HepG2 (cell line): Measurements from ENCODE around the gene KANK3.

Experiments
- EP300 ChIP-seq, 3 experiments: sonication (generic) in 1 of 3; formaldehyde crosslinking in 1 of 3; IDR thresholded peaks; 2 replicates each; pipeline versions ENCODE4 v1.5.1 to v1.6.1; 2011 to 2020; ENCODE audit warnings: low read depth in 2 of 3, low read length in 2 of 3, borderline replicate concordance in 1 of 3, improper control_type of control experiment in 1 of 3, mild to moderate bottlenecking in 1 of 3, missing genetic modification reagents in 1 of 3, moderate library complexity in 1 of 3
- ETV6 ChIP-seq: sonication (generic); formaldehyde crosslinking; conservative IDR thresholded peaks from 2 replicates; pipeline ENCODE4 v1.4.0; 2020; ENCODE audit warnings: missing genetic modification reagents
- FOXA1 ChIP-seq, 2 experiments: fragments of 450-650 bp in 1 of 2; sonication (generic) in 1 of 2; formaldehyde crosslinking in 1 of 2; IDR thresholded peaks; 2 replicates each; pipeline versions ENCODE4 v1.4.0 to v1.6.1; 2016 to 2020; ENCODE audit warnings: missing genetic modification reagents in 1 of 2
- HOXA7 ChIP-seq: sonication (generic); formaldehyde crosslinking; IDR thresholded peaks from 2 replicates; pipeline ENCODE4 v1.8.1; 2022; ENCODE audit warnings: mild to moderate bottlenecking, missing genetic modification reagents, moderate library complexity
- JUN ChIP-seq: sonication (generic); formaldehyde crosslinking; IDR thresholded peaks from 2 replicates; pipeline ENCODE4 v1.4.0; 2020; ENCODE audit warnings: mild to moderate bottlenecking, missing genetic modification reagents
- TSC22D2 ChIP-seq: sonication (generic); formaldehyde crosslinking; IDR thresholded peaks from 2 replicates; pipeline ENCODE4 v1.5.1; 2020; ENCODE audit warnings: missing genetic modification reagents, mild to moderate bottlenecking, borderline replicate concordance
- ZFX ChIP-seq: sonication (generic); formaldehyde crosslinking; IDR thresholded peaks from 2 replicates; pipeline ENCODE4 v1.4.0; 2020; ENCODE audit warnings: mild to moderate bottlenecking, low read depth, missing genetic modification reagents, moderate library complexity
- ZNF329 ChIP-seq: sonication (generic); formaldehyde crosslinking; IDR thresholded peaks from 2 replicates; pipeline ENCODE4 v1.9.0; 2021; ENCODE audit warnings: low read depth, mild to moderate bottlenecking, missing genetic modification reagents
- ZNF431 ChIP-seq: sonication (generic); formaldehyde crosslinking; IDR thresholded peaks from 2 replicates; pipeline ENCODE4 v1.9.0; 2022; ENCODE audit warnings: missing genetic modification reagents, low read depth, mild to moderate bottlenecking, borderline replicate concordance
- TF ChIP-seq, protein P1 (sequence below): sonication (generic); formaldehyde crosslinking; IDR thresholded peaks from 2 replicates; pipeline ENCODE4 v1.4.0; 2020; ENCODE audit warnings: missing genetic modification reagents, mild to moderate bottlenecking, borderline replicate concordance

GRCh38 chr19:8311461-8312260 lies 31.4 kb downstream of the KANK3 start:
- TF ChIP-seq HOXA7 (CRISPR knock-in tag) (no peak), ZNF329 (no peak), TSC22D2 (no peak), FOXA1 (IDR thresholded peaks at IDR 0.05) (no peak), FOXA1 (CRISPR knock-in tag; IDR thresholded peaks at IDR 0.05) (no peak), ETV6 (CRISPR knock-in tag) (no peak), JUN (no peak), EP300 (IDR thresholded peaks at IDR 0.05; ENCODE audit: low read depth in 2 of 2, low read length in 2 of 2) (no peak), EP300 (CRISPR knock-in tag; IDR thresholded peaks at IDR 0.05; ENCODE audit: borderline replicate concordance) (no peak), ZFX (CRISPR knock-in tag) (no peak), ZNF431 (CRISPR knock-in tag) (no peak)
- TF ChIP-seq, protein P1, sequence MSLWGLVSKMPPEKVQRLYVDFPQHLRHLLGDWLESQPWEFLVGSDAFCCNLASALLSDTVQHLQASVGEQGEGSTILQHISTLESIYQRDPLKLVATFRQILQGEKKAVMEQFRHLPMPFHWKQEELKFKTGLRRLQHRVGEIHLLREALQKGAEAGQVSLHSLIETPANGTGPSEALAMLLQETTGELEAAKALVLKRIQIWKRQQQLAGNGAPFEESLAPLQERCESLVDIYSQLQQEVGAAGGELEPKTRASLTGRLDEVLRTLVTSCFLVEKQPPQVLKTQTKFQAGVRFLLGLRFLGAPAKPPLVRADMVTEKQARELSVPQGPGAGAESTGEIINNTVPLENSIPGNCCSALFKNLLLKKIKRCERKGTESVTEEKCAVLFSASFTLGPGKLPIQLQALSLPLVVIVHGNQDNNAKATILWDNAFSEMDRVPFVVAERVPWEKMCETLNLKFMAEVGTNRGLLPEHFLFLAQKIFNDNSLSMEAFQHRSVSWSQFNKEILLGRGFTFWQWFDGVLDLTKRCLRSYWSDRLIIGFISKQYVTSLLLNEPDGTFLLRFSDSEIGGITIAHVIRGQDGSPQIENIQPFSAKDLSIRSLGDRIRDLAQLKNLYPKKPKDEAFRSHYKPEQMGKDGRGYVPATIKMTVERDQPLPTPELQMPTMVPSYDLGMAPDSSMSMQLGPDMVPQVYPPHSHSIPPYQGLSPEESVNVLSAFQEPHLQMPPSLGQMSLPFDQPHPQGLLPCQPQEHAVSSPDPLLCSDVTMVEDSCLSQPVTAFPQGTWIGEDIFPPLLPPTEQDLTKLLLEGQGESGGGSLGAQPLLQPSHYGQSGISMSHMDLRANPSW (CRISPR knock-in tag): no peak
